Measurements from ENCODE around the gene SYAP1.
A peak's percentile ranks its signal among the peaks of the same experiment; 100 is the strongest.

SYAP1 gene

GRCh38 chrX:16719334-16720084, at the start of gene SYAP1:
SYAP1 (plus strand) TSS chrX:16719612; CDS start chrX:16719725, 113 bp downstream.
- peaks cover 4% of the 10 kb centered on the region for H3K4me1 ChIP-seq
- no peaks in the 10 kb centered on the region for H3K27me3 ChIP-seq (ENCODE audit: low read depth)
- H3K4me3 ChIP-seq: peak within 1 kb of the TSS; percentile 88
- peak; percentile 97 to 99 for DNase-seq (ENCODE audit: low spot score in 2 of 2)
- no peaks in the 10 kb centered on the region for H3K36me3 ChIP-seq (replicated peaks)
- no peaks in the 10 kb centered on the region for H3K9me3 ChIP-seq
- in situ Hi-C loops (cut with MboI; ENCODE audit: low sequenced_read_pairs): loop anchor here (5.0 kb wide), 1 partner anchor 53 kb away; no protein-coding TSS in a partner anchor

GRCh38 chrX:16671005-16671404, 48.4 kb upstream of the SYAP1 start:
- DNase-seq (ENCODE audit: low spot score in 2 of 2): peak; percentile 53 to 57
- in situ Hi-C loops (cut with MboI; ENCODE audit: low sequenced_read_pairs): no loop called here
- peaks cover 35% of the 10 kb centered on the region for H3K36me3 ChIP-seq (replicated peaks)
- peaks cover 4% of the 10 kb centered on the region for H3K4me1 ChIP-seq
- H3K27me3 ChIP-seq (ENCODE audit: low read depth): no peaks in the 10 kb centered on the region
- H3K4me3 ChIP-seq: no peak overlapping the region
- no peaks in the 10 kb centered on the region for H3K9me3 ChIP-seq

- DNase-seq (ENCODE audit: low spot score in 2 of 2): no peak
- Histone ChIP-seq H3K36me3 (replicated peaks) (peaks cover 57% of the 10 kb centered on the region), H3K4me1 (no peaks in the 10 kb centered on the region), H3K9me3 (no peaks in the 10 kb centered on the region), H3K27me3 (ENCODE audit: low read depth) (no peaks in the 10 kb centered on the region), H3K4me3 (no peak overlapping the region)
- in situ Hi-C loops (cut with MboI; ENCODE audit: low sequenced_read_pairs): loop anchor here (25.0 kb wide), 1 partner anchor 1191 kb away; the partner anchor contains the start of gene PIR
Observed at GRCh38 chrX:16678689-16679088, 40.7 kb upstream of the SYAP1 start.

- Histone ChIP-seq H3K9me3 (no peaks in the 10 kb centered on the region), H3K36me3 (replicated peaks) (peaks cover 62% of the 10 kb centered on the region), H3K27me3 (ENCODE audit: low read depth) (no peaks in the 10 kb centered on the region), H3K4me1 (no peaks in the 10 kb centered on the region), H3K4me3 (no peak overlapping the region)
- no peak for DNase-seq (ENCODE audit: low spot score in 2 of 2)
- in situ Hi-C loops (cut with MboI; ENCODE audit: low sequenced_read_pairs): loop anchor here (25.0 kb wide), 1 partner anchor 1196 kb away; the partner anchor contains the start of gene PIR
Observed at GRCh38 chrX:16683007-16683664, 36.3 kb upstream of the SYAP1 start.

- Histone ChIP-seq H3K4me1 (no peaks in the 10 kb centered on the region), H3K36me3 (replicated peaks) (peaks cover 68% of the 10 kb centered on the region), H3K4me3 (no peak overlapping the region), H3K27me3 (ENCODE audit: low read depth) (no peaks in the 10 kb centered on the region), H3K9me3 (no peaks in the 10 kb centered on the region)
- DNase-seq (ENCODE audit: low spot score in 2 of 2): no peak
- in situ Hi-C loops (cut with MboI; ENCODE audit: low sequenced_read_pairs): loop anchor here (25.0 kb wide), 1 partner anchor 1200 kb away; the partner anchor contains the start of gene PIR
Observed at GRCh38 chrX:16687514-16687913, 31.9 kb upstream of the SYAP1 start.

GRCh38 chrX:16695079-16695676, 24.2 kb upstream of the SYAP1 start:
- Histone ChIP-seq H3K4me1 (no peaks in the 10 kb centered on the region), H3K36me3 (replicated peaks) (peaks cover 53% of the 10 kb centered on the region), H3K27me3 (ENCODE audit: low read depth) (no peaks in the 10 kb centered on the region), H3K4me3 (no peak overlapping the region), H3K9me3 (no peaks in the 10 kb centered on the region)
- in situ Hi-C loops (cut with MboI; ENCODE audit: low sequenced_read_pairs): loop anchor here (10.0 to 25.0 kb wide), 2 partner anchors 770 to 1208 kb away; partner anchors contain the start of gene PIR
- DNase-seq (ENCODE audit: low spot score in 2 of 2): peak; percentile 56 to 84

GRCh38 chrX:16696956-16697355, 22.5 kb upstream of the SYAP1 start:
- Histone ChIP-seq H3K27me3 (ENCODE audit: low read depth) (no peaks in the 10 kb centered on the region), H3K36me3 (replicated peaks) (peaks cover 52% of the 10 kb centered on the region), H3K4me3 (no peak overlapping the region), H3K4me1 (no peaks in the 10 kb centered on the region), H3K9me3 (no peaks in the 10 kb centered on the region)
- DNase-seq (ENCODE audit: low spot score in 2 of 2): no peak
- in situ Hi-C loops (cut with MboI; ENCODE audit: low sequenced_read_pairs): loop anchor here (10.0 to 25.0 kb wide), 2 partner anchors 772 to 1210 kb away; partner anchors contain the start of gene PIR

GRCh38 chrX:16699389-16699788, 20.0 kb upstream of the SYAP1 start:
- Histone ChIP-seq H3K4me1 (no peaks in the 10 kb centered on the region), H3K36me3 (replicated peaks) (peaks cover 33% of the 10 kb centered on the region), H3K27me3 (ENCODE audit: low read depth) (no peaks in the 10 kb centered on the region), H3K4me3 (no peak overlapping the region), H3K9me3 (no peaks in the 10 kb centered on the region)
- DNase-seq (ENCODE audit: low spot score in 2 of 2): no peak
- in situ Hi-C loops (cut with MboI; ENCODE audit: low sequenced_read_pairs): loop anchor here (10.0 to 25.0 kb wide), 2 partner anchors 775 to 1212 kb away; partner anchors contain the start of gene PIR

GRCh38 chrX:16700734-16701133, 18.7 kb upstream of the SYAP1 start:
- Histone ChIP-seq H3K9me3 (no peaks in the 10 kb centered on the region), H3K4me3 (no peak overlapping the region), H3K27me3 (ENCODE audit: low read depth) (no peaks in the 10 kb centered on the region), H3K4me1 (no peaks in the 10 kb centered on the region), H3K36me3 (replicated peaks) (peaks cover 37% of the 10 kb centered on the region)
- DNase-seq (ENCODE audit: low spot score in 2 of 2): no peak
- in situ Hi-C loops (cut with MboI; ENCODE audit: low sequenced_read_pairs): no loop called here

GRCh38 chrX:16702700-16703599, 16.5 kb upstream of the SYAP1 start:
- Histone ChIP-seq H3K4me3 (no peak overlapping the region), H3K4me1 (no peaks in the 10 kb centered on the region), H3K9me3 (no peaks in the 10 kb centered on the region), H3K36me3 (replicated peaks) (peaks cover 31% of the 10 kb centered on the region), H3K27me3 (ENCODE audit: low read depth) (no peaks in the 10 kb centered on the region)
- in situ Hi-C loops (cut with MboI; ENCODE audit: low sequenced_read_pairs): no loop called here
- no peak for DNase-seq (ENCODE audit: low spot score in 2 of 2)

- H3K36me3 ChIP-seq (replicated peaks): peaks cover 22% of the 10 kb centered on the region
- no peak overlapping the region for H3K4me3 ChIP-seq
- no peaks in the 10 kb centered on the region for H3K27me3 ChIP-seq (ENCODE audit: low read depth)
- no peak for DNase-seq (ENCODE audit: low spot score in 2 of 2)
- no peaks in the 10 kb centered on the region for H3K9me3 ChIP-seq
- in situ Hi-C loops (cut with MboI; ENCODE audit: low sequenced_read_pairs): no loop called here
- H3K4me1 ChIP-seq: no peaks in the 10 kb centered on the region
Observed at GRCh38 chrX:16705370-16705769, 14.0 kb upstream of the SYAP1 start.

GRCh38 chrX:16708016-16708415, 11.4 kb upstream of the SYAP1 start:
- Histone ChIP-seq H3K9me3 (no peaks in the 10 kb centered on the region), H3K4me1 (peaks cover 2% of the 10 kb centered on the region; the same call in 1 of the 2 replicates), H3K4me3 (no peak overlapping the region), H3K27me3 (ENCODE audit: low read depth) (no peaks in the 10 kb centered on the region), H3K36me3 (replicated peaks) (peaks cover 11% of the 10 kb centered on the region)
- in situ Hi-C loops (cut with MboI; ENCODE audit: low sequenced_read_pairs): no loop called here
- DNase-seq (ENCODE audit: low spot score in 2 of 2): no peak
